Ovary (tissue), 9 donors: ENCODE data around the gene MEGF8. TPM values are rescaled to one million over a fixed set of nuclear protein-coding genes. Genes with fewer than 3 reads are reported as not detected.

Experiments
- DNase-seq, 5 donors: peaks; one replicate each; pipeline ENCODE4 v3.0.0-alpha.2; 2019 to 2020
- H3K27ac ChIP-seq, 2 donors: fragments of 200-600 bp; one replicate each; pipeline versions ENCODE4 v1.5.1 to v1.8.0; 2019 to 2022
- H3K27me3 ChIP-seq: fragments of 200-600 bp; one replicate; pipeline ENCODE4 v1.8.0; 2022
- H3K36me3 ChIP-seq: fragments of 200-600 bp; sonication (generic); one replicate; pipeline ENCODE4 v1.5.1; 2019
- H3K4me1 ChIP-seq: one replicate; pipeline ENCODE4 v1.8.1; 2013; ENCODE audit warnings: mild to moderate bottlenecking, moderate library complexity; ENCODE audit not compliant: insufficient read depth
- H3K4me3 ChIP-seq: fragments of 200-600 bp; sonication (generic); one replicate; pipeline ENCODE4 v1.5.1; 2017
- H3K9me3 ChIP-seq, 2 donors: fragments of 200-600 bp in 1 of 2; sonication (generic) in 1 of 2; one replicate each; pipeline versions ENCODE4 v1.5.1 to v1.8.1; 2013 to 2019; ENCODE audit warnings: mild to moderate bottlenecking in 1 of 2, moderate library complexity in 1 of 2
- EP300 ChIP-seq: sonication (generic); formaldehyde crosslinking; IDR thresholded peaks from one replicate; pipeline ENCODE4 v1.6.1; 2017; ENCODE audit warnings: antibody characterized with exemption
- POLR2A ChIP-seq: fragments of 450-650 bp; IDR thresholded peaks from one replicate; pipeline ENCODE4 v1.6.1; 2017; ENCODE audit warnings: antibody characterized with exemption, mild to moderate bottlenecking, moderate library complexity
- WGBS, 3 donors: extraction: QIAGEN DNeasy Blood & Tissue Kit in 1 of 3; methylation state at CpG; one replicate each; pipeline versions ENCODE4 v1.1.5 to v1.1.7; 2013 to 2017; 5-methylcytosine and 5-hydroxymethylcytosine counted together
- intact Hi-C, 4 donors: fragments of 100-400 bp; cut with DNase I; formaldehyde crosslinking; loops; one replicate each; pipeline versions ENCODE4 v1.11.0 to v1.15.1; 2022 to 2023
- polyA plus RNA-seq, 2 donors: library from polyadenylated mRNA; stranded (reverse); fragments of 200-250 nt in 1 of 2; fragments of 350-450 nt in 1 of 2; fragmentation: Illumina TruSeq in 1 of 2; extraction: RNeasy Lipid Tissue Mini Kit (QIAGEN cat#74804) in 1 of 2; gene quantifications; one replicate each; pipeline ENCODE4 v1.2.3, GENCODE V29; 2013 to 2014
- total RNA-seq, 7 donors: library from RNA; depleted of rRNA in 2 of 7; stranded (reverse); fragments of >200 nt in 2 of 7; fragmentation: NEBNext Ultra II Directional in 3 of 7; extraction: Animal tissue kit (Norgen Biotek cat#: 25700) in 3 of 7; gene quantifications; one replicate each; pipeline versions ENCODE4 v1.1.0 to v1.2.4, GENCODE V29; 2016 to 2023
- TF ChIP-seq, protein P1 (sequence below), 3 donors: fragments of 450-650 bp in 2 of 3; fragments of 200-600 bp in 1 of 3; IDR thresholded peaks; one replicate each; pipeline versions ENCODE4 v1.5.1 to v1.8.0; 2016 to 2022; ENCODE audit warnings: antibody characterized with exemption in 3 of 3, mild to moderate bottlenecking in 1 of 3
- donor health status: DM: no; HTN: no; CAD: no; lungs with moderate emphysema.
- donor health status: DM: no; HTN: no; CAD: no.
- donor health status: Bipolar disorder and iron deficiency.
- donor health status: DM: yes; HTN: yes; CAD: no.
- donor health status: DM: no; HTN: no; CAD: no.
- donor health status: DM: yes; HTN: yes; CAD: no.

MEGF8 gene
- total and polyA plus RNA-seq, 9 donors, result 11.0 to 31.6 (median 23.3) TPM

DNA sequence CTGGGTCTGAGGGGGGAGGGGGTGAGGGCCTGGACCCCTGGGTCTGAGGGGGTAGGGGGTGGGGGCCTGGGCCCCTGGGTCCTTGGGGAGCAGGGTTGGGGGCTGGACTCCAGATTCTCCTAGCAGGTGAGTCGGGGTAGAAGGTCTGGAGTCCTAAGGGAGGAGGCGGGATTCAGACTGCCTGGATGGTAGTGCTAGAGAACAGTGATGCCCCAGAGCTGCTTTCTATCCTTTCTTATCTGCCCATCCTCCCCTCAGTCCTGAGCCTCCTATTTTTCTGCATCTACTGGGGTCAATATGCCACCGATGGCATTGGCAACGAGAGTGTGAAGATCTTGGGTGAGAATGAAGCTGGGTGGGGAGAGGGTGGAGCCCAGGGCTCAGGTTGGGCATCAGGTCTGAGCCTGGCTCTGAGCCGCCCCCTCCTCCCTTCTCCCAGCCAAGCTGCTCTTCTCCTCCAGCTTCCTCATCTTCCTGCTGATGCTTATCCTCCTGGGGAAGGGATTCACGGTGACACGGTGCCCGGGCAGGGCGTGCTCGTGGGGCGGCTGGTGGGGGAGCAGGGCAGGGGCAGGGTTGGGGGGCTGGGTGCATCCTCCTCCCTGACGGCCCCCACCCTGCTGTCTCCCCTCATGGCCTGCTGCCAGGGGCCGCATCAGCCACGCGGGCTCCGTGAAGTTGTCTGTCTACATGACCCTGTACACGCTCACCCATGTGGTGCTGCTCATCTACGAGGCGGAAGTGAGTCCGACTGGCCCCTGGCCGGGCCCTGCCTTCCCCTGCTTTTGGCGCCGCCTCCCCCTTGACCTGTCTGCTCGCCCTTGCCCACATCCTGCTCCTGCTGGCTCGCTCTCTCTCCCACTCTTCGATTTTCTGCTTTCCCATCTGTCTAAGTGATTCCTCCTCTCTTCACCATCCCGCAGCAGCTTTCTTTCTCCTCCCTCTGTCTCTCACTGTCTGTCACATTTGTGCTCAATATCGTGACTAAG is 8.9 kb upstream of the MEGF8 start:
- intact Hi-C loops, result no loop called here
- H3K4me1 ChIP-seq, result peaks cover 3% of the 10 kb centered on the region
- DNase-seq, result no peak
- no peaks in the 10 kb centered on the region for H3K9me3 ChIP-seq
- no peaks in the 10 kb centered on the region for H3K27me3 ChIP-seq
- H3K36me3 ChIP-seq, result no peaks in the 10 kb centered on the region
- no peak for TF ChIP-seq EP300
- TF ChIP-seq, protein P1, sequence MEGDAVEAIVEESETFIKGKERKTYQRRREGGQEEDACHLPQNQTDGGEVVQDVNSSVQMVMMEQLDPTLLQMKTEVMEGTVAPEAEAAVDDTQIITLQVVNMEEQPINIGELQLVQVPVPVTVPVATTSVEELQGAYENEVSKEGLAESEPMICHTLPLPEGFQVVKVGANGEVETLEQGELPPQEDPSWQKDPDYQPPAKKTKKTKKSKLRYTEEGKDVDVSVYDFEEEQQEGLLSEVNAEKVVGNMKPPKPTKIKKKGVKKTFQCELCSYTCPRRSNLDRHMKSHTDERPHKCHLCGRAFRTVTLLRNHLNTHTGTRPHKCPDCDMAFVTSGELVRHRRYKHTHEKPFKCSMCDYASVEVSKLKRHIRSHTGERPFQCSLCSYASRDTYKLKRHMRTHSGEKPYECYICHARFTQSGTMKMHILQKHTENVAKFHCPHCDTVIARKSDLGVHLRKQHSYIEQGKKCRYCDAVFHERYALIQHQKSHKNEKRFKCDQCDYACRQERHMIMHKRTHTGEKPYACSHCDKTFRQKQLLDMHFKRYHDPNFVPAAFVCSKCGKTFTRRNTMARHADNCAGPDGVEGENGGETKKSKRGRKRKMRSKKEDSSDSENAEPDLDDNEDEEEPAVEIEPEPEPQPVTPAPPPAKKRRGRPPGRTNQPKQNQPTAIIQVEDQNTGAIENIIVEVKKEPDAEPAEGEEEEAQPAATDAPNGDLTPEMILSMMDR (IDR thresholded peaks at IDR 0.05), result no peak
- TF ChIP-seq POLR2A, result no peak
- H3K27ac ChIP-seq, result no peak overlapping the region
- 27 to 37% (median 34%) methylated on average over 28 of the region's 28 CpGs for WGBS, 3 donors
- no peak overlapping the region for H3K4me3 ChIP-seq

DNA sequence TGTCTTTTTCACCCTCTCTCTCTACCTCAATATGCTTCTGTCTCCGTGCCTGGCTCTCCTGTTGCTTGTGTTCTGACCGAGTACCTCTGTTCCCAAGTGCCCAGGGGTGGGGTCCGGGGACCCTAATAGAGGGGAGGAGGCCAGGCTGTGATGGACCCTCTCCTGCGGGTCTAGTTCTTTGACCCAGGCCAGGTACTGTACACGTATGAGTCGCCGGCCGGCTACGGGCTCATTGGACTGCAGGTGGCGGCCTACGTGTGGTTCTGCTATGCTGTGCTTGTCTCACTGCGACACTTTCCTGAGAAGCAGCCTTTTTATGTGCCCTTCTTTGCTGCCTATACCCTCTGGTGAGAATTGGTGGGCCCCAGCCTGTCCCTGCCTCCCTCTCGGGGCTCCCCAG is 7.9 kb upstream of the MEGF8 start:
- intact Hi-C loops, result no loop called here
- 85 to 90% (median 89%) methylated on average over 13 of the region's 13 CpGs for WGBS, 3 donors

DNA sequence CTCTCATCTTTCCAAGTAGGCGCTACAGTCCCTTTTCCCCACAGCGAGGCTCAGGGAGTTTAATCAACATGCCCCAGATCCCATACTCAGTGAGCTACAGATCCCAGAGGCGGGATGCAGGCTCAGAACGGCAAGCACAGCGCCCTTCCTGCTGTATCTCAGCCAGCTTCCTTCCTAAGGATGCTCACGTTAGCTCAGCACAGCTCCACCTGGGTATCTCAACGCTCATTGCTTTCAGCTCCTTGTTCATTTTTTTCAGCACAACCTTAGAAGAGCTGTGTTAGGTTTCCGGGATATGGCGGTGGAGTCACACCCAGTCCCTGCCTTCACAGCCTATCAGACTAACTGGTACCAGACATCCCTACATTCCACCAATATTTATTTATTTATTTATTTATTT is 3.1 kb upstream of the MEGF8 start:
- intact Hi-C loops, result no loop called here
- TF ChIP-seq EP300 (no peak), POLR2A (no peak)
- TF ChIP-seq, protein P1 (IDR thresholded peaks at IDR 0.05), result no peak

More for the DNA sequence above, 7.9 kb upstream of the MEGF8 start:
- Histone ChIP-seq H3K27ac (no peak overlapping the region), H3K4me3 (no peak overlapping the region), H3K36me3 (no peaks in the 10 kb centered on the region), H3K27me3 (no peaks in the 10 kb centered on the region), H3K9me3 (no peaks in the 10 kb centered on the region), H3K4me1 (peaks cover 3% of the 10 kb centered on the region)
- TF ChIP-seq EP300, result no peak
- no peak for TF ChIP-seq POLR2A
- TF ChIP-seq, protein P1 (IDR thresholded peaks at IDR 0.05), result no peak
- no peak for DNase-seq

DNA sequence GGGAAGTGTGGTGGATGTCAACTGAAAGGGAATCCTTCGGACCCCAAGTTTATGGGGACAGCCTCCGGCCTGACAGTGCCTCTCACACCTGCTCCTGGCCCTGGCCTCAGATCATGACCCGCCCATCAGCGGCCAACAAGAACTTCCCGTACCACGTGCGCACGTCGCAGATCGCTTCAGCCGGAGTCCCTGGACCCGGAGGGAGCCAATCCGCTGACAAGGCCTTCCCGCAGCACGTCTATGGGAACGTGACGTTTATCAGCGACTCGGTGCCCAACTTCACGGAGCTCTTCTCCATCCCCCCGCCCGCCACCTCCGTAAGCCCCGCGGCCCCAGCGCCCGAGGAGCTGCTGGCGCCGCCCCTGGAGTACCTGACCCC is 2.0 kb upstream of the MEGF8 start:
- no peak for DNase-seq
- 16 to 21% (median 20%) methylated on average over 28 to 29 of the region's 29 CpGs for WGBS, 3 donors
- Histone ChIP-seq H3K4me3 (no peak overlapping the region), H3K9me3 (no peaks in the 10 kb centered on the region), H3K4me1 (peaks cover 8% of the 10 kb centered on the region), H3K27me3 (no peaks in the 10 kb centered on the region), H3K27ac (no peak overlapping the region), H3K36me3 (no peaks in the 10 kb centered on the region)
- intact Hi-C loops, result no loop called here
- TF ChIP-seq, protein P1 (IDR thresholded peaks at IDR 0.05), result no peak
- TF ChIP-seq EP300, result no peak
- TF ChIP-seq POLR2A, result no peak

More for the DNA sequence above, 3.1 kb upstream of the MEGF8 start:
- no peak overlapping the region for H3K27ac ChIP-seq
- WGBS, 3 donors, result 63 to 72% (median 64%) methylated on average over 9 of the region's 9 CpGs
- H3K4me3 ChIP-seq, result no peak overlapping the region
- no peaks in the 10 kb centered on the region for H3K27me3 ChIP-seq
- no peaks in the 10 kb centered on the region for H3K9me3 ChIP-seq
- H3K4me1 ChIP-seq, result peaks cover 8% of the 10 kb centered on the region
- no peaks in the 10 kb centered on the region for H3K36me3 ChIP-seq
- no peak for DNase-seq
